Stimulated activated naive CD8-positive, alpha-beta T cell treated with anti-CD3 and anti-CD28 coated beads, Interleukin-15, Interleukin-2, amounts not matched to agents 100 U/mL and 50 U/mL, for 24 hours (primary cell): ENCODE data around the gene CEP290.
"Not testable (repeated sequence)": the region's sequence is repeated elsewhere in the genome, so short reads cannot be mapped to it uniquely, and the experiment has no call there.

Source experiments
- ATAC-seq: fragments of 150-1000 bp; cut with Tn5 transposase; one replicate; pipeline ENCODE4 v1.10.0; 2021
- DNase-seq: peaks from one replicate; pipeline ENCODE4 v3.0.0; 2021

Gene CEP290

DNA sequence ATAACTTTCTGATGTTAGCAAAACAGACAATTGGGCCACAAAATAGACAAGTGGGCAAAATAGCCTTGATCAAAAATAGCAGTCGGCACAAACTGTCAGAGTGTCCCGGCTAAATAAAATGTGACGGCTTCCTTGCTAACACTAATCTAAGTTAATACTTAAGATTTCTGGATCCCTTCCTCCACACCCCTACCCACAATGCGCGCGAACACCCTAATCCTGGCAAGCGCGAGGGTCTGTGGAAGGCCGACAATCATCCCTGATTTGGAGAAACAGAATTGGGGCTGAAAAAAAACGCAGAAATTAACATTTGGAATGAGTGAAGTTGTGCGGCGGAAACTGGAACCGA, 489 bp downstream of the CEP290 start:
- no peak for ATAC-seq
- DNase-seq: no peak

DNA sequence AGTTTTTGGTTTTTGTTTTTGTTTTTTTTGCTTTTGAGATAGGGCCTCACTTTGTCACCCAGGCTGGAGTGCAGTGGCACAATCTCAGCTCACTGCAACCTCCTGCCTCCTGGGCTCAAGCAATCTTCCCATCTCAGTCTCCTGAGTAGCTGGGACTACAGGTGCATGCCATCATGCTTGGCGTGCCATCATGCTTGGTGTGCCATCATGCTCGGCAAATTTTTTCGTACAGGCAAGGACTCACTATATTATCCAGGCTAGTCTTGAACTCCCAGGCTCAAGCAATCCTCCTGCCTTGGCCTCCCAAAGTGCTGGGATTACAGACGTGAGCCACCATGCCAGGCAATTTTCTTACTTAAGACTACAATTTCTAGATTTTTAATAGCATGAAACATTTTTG, 2.2 kb downstream of the CEP290 start:
- ATAC-seq, DNase-seq: not testable (repeated sequence)

DNA sequence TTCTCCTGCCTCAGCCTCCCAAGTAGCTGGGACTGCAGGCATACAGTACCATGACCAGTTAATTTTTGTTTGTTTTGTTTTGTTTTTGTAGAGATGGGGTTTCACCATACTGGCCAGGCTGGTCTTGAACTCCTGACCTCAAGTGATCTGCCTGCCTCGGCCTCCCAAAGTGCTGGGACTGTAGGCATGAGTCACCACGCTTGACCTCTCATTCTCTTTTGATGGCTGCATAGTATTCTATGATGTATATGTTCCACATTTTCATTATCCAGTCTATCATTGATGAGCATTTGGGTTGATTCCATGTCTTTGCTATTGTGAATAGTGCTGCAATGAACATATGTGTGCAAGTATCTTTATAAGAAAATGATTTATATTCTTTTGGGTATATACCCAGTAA, 8.7 kb downstream of the CEP290 start:
- DNase-seq, ATAC-seq: not testable (repeated sequence)

DNA sequence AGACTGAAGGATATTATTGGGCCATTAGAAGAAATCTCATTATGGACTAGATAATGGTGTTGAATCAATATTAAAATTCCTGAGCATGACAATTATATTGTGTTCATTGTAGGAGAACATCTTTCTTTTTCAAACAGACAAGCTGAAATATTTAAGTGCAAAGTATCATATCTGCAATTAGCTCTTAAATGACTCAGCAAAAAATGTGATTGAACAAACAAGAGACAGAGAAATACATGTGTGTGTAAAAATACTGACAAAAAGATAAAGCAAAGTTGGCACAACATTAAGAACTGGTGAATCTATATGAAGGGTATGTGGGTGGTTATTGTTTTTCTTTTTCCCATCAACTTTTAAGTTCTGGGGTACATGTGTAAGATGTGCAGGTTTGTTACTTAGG, 9.5 kb downstream of the CEP290 start:
- ATAC-seq (no peak), DNase-seq (no peak)

DNA sequence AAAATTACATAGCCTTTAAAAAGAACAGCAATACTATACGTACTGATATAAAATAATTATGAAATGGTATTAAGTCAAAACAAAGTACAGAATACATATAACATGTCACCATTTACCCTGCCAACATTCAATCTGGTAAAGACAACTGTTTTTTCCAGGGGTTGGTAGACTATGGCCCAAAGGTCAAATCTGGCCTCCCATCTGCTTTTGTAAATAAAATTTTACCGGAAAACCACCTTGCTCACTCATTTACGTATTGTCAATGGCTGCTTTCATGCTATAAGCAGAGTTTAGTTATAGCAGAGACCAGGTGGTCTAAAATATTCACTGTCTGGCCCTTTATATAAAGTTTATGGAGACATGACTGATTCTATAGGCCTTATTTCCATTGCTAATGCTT, 14.0 kb downstream of the CEP290 start:
- ATAC-seq (no peak), DNase-seq (no peak)

DNA sequence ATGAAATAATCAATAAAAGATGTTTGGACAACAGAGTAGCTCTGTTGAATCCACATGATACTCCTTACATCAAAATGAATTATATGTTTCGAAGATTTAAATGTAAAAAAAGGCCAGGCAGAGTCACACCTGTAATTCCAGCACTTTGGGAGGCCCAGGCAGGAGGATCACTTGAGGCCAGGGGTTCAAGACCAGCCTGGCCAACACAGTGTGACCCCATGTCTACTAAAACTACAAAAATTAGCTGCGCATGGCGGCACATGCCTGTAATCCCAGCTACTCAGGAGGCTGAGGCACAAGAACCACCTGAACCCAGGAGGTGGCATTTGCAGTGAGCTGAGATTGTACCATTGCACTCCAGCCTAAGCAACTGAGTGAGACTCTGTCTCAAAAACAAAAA, 14.8 kb downstream of the CEP290 start:
- DNase-seq (no peak), ATAC-seq (no peak)

DNA sequence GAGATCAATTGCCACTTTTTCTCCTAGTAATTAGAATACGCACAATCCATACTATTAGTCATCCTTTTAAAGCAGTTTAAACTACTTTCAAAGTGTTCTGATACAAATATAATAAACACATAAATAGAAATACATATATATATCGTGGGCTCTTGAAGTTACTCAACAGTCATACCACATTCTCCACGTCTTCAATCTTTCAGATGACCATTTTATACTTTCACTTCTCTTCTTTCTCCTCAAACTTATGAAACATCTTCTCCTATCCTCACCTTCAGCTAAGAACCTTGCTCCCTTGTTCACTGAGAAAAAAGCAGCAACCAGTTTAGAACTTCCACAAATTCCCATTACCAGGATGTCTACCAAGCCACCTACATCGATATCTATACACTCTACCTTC, 19.2 kb downstream of the CEP290 start:
- DNase-seq (no peak), ATAC-seq (no peak)

DNA sequence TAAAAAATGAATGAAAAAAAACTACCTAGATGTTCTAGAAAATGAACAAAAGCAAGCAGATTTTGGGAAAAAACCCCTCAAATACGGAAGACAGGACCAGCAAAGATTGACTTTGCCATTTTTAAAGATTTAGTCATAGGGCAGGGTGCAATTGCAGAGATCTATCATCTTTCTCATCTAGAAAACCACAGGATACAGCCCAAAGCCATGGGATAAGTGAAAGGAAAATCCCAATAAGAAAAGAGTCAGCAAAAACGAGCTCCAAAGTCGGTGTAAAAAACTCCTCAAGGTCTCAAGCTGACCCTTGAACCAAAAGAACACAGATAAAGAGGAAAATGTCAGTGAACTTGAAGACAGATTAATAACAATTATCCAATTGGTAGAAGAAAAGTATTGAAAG, 28.0 kb downstream of the CEP290 start:
- ATAC-seq (no peak), DNase-seq (no peak)

DNA sequence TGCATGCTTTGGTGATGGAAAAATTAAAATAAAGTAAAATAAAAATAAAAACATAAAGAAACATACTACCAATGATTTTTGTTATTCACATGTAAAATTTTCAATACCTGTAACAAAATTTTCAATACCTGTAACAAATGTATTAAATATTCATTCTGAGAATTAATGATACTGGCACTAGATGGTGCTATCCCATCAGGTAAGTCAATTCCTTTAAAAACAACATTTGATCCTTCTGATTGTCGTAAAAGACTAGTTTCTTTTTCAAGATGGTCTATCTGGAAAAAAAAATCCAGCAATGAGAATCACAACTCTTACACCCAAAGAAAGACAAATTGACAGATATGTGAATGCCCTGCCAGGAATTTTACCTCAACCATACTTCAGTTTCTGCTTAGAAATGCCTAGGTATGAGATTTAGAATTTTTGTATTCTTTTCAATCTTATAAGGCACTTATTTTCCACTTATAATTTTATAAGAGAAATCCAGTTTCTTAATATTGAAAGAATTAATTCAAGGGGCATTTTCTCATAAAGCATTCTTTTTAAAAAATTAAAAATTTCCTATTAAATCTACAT, 30.7 kb downstream of the CEP290 start:
- no peak for DNase-seq
- ATAC-seq: no peak

DNA sequence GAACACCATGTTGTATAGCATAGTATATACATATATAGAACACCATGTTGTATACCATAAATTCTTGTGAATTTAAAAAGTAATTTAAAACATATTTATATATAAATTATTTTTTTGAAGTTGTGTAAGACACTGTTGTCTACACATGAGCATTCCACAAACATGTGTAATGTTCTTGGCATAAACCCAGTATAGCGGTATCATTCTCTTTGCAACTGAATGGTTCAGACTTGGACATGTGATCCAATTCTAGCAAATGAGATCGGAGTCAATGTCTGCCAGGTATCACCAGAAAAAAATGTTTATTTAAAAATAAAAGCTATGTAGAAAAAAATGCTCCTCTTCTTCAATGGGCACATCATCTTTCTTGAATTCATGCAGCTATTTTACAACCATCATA, 33.9 kb downstream of the CEP290 start:
- DNase-seq (no peak), ATAC-seq (no peak)

DNA sequence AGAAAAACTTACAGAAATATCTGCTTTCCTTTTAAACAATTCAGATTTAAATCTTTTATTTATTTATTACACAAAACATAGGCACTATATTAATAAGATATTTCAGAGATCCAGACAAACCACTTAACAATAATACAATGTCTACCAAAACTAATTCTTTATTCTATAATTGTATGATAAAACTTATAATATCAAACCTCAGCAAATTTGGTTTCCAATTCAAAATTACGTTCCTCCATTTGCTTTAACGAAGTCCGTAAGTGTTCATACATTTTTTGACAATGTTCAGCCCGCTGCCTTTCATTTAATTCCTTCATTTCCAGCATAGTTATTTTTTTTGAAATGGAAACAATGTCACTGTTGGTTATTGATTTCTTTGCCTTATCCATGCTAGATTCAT, 48.3 kb downstream of the CEP290 start:
- no peak for DNase-seq
- ATAC-seq: no peak

DNA sequence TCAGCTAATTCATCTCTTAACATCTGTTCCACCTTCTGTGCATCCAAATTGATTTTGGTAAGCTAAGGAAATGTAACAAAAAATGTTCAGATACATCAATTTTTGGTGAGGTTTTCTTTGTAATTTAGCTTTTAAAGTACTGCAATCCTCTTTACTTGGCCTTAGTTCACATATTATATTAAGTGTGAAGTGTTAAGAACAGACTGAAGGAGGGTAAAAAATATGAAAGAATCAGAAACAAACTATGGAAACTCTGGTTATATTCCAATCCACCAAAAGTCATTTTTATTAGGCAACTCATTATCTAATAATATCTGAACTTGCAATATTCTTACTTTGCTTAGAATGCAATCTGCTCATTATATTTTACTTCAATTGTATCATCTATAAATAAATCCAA, 49.1 kb downstream of the CEP290 start:
- DNase-seq (no peak), ATAC-seq (no peak)

DNA sequence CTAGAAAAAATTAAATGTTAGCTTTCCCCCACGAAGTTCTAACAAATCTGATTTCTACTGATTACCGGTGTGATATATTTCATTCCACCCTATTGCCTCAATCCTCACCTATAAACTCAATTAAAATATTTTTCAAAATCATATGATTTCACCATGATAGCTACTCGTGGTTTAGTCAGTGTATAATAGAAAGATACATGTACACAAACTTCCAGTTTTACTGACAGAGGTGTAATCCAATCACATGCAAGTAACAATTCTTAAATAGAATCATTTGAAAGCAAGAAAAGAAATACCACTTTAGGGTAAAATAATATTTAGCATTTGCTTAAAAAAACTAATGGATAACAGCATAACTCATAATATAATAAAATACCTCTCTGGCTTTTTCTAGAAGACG, 57.7 kb downstream of the CEP290 start:
- ATAC-seq: no peak
- no peak for DNase-seq

DNA sequence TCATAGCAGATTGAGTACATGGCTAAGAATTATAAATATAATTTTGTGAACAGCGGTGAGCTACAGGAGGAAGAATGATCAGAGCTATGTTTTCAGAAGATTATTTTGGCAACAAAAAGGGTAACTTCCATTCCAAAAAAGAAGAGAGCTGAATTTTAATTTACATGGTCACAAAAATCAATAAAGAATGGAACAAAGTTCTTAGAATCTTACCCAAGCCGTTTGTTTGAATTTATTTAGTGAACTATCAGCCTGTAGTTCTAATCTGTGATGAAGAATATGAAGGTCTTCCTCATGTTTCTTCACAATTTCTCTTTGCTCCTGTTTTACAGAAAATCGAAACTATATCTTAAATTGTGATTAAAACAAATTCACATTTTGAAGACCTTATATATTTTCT, 58.3 kb downstream of the CEP290 start:
- no peak for DNase-seq

DNA sequence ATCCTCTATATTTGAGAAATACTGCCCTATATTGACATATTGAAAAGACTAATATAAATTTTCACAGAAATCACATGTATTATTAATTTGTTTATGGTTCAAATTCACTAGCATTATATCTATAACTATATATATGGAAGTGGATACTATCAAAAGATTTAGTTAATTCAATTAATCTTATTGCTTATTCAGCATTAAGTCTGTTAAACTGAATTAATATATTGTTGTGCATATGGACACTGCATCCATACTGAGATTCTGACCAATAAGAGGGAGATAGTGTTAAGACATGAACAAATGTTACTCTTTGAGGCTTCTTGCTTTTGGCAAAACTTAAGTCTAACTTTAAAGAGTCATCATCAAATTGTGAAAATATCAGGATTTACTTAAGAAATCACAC, 60.6 kb downstream of the CEP290 start:
- ATAC-seq: no peak
- no peak for DNase-seq

More for the DNA sequence above, 58.3 kb downstream of the CEP290 start:
- no peak for ATAC-seq

DNA sequence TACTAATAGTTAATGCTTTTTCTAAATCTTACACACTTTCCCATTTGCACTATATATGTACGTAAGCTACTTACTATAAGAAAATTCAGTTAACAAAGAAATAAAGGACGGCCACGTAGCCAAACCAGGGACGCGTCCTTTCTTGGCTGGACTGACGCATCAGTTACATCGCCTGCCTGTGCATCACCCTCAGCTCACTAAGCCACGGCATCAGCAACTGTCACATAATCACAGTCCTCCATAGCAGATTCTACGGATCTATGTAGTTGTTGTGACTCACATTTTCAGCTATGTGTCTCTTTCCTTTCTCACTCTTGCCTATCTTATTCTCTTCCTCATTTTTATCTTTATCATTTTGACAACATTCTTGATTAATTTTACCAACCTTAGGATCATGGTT, 74.6 kb downstream of the CEP290 start:
- ATAC-seq (no peak), DNase-seq (no peak)

DNA sequence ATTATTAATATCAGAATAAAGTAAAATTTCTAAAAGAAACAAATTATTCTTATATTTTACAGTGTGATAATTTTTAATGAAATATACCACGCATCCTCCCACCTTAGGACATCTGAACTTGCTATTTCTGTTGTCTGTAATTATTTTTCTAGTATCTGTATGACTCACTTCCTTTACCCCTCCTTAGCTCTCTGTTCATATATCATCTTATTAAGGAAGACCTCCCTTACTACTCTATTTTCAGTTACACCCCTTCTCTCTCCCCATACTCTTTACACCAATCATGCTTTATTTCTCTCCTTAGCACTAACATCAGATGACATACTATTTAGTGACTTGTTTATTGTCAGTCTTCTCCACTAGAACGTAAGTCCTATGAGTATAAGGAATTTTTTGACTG, 78.5 kb downstream of the CEP290 start:
- DNase-seq: no peak
- peak; percentile 23 for ATAC-seq

DNA sequence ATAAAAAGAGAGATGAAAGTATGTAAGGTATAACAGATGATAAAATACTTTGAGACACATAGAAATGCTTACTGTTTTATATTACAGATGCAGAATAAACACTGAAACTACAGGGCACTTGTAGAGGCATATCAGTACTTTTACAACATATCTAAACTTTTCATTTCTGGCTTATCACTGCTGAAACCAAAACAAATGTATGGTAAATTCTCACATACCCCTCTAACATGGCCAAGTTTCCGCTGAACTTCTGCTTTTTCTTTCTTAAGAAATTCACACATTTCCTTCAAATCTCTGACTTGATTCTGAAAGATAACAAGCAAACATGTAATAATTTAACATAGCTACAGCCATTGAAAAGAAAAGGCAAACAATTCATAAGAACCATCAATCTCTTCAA, 79.4 kb downstream of the CEP290 start:
- ATAC-seq (no peak), DNase-seq (no peak)

DNA sequence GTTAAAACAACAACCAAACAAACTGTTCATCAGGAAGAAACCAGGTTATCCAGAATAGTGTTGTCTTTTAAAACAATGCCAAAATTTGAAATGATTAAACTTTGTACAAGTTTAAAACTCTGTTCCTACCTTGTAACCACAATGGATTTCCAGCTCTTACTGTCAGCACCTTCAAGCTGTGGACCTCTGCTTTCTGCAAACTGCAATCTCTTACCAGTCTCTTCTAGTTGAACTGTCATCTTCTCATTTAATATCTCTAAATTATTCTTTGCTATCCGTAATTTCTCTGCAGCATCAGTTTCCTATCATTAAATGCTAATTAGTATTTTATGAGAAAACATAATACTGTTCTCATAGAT, 83.2 kb downstream of the CEP290 start:
- no peak for DNase-seq

DNA sequence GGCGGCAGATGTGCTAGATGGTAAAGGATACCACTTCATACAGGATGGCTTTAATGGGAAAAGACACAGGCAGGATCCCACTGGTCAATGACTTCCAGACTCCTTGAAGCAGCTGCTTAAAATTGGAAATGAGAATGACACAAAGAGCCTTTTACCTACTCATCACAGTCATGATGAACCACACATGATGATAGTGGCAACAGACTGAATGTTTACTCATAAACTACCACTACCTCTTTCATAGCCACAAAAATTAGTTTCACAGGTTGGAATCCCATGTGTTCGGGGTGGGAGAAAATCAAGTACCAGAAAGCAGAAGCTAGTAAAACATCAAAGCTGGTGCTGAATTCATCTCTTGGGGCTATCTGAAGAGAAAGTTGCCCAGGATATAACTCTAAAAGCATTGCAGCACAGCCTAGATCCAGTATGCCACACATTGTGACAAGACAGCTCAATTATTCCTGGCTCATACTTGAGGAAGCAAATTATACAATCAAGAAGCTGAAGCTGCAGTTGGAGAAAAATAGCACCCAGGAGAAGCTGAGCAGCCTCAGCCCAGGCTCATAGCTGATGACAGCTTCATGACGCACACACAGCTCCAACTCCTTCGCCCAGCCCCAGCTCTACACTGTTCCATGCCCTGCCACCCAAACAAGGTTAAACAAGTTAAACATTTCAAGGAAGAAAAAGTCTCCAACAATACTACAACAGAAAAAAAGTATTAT, 83.7 kb downstream of the CEP290 start:
- no peak for DNase-seq
- no peak for ATAC-seq

More for the DNA sequence above, 83.2 kb downstream of the CEP290 start:
- ATAC-seq: no peak

DNA sequence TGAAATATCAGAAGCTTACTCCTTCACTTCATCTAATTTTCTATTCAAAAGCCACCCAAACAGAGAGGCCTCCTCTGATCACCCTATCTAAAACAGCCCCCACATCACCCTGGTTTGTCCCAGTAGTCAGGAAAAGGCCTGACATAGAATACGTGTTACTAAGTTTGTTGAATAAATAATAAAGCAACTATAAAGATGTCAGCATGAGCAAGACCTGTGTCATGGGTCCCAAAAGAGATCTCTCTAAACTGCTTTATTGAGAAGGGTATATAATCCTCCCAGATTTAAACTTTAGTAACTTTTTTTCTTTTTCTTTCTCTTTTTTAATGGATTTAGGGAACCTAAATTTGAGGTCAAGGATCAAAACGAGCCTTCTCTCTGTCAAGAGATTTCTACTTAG, 85.3 kb downstream of the CEP290 start:
- DNase-seq: no peak
- ATAC-seq: no peak

DNA sequence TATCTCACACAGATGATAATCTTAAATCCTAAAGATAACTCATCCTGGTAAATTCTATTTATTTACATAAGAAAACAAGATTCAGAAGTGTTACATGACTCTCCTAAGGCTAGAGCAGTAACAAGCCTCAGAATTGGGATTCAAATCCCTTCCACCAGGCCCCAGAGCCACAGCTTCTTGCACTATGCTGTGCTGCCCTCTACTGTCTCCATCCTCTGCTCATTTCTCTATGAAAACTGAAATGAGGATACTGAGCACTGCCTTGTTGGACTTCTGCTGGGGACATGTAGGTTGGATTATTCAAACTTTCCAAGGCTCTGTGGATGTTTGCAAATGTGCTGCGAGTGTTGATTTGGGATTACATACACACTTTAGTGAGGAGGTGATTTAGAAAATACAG, 89.2 kb downstream of the CEP290 start:
- ATAC-seq: no peak

DNA sequence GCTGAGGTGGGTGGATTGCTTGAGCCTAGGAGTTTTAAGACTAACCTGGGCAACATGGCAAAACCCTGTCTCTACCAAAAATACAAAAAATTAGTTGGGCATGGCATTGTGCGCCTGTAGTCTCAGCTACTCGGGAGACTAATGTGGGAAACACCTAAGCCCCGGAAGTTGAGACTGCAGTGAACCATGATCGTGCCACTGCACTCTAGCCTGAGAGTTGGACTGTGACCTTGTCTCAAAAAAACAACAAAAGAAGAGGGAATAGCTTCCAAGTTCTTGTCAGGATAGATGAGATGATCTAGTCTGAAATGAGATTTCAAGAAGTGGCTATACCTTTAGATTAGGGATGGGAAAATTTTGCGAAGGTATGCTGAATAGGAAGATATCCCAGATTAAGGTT, 97.9 kb downstream of the CEP290 start:
- ATAC-seq (no peak), DNase-seq (no peak)

More for the DNA sequence above, 89.2 kb downstream of the CEP290 start:
- DNase-seq: no peak

DNA sequence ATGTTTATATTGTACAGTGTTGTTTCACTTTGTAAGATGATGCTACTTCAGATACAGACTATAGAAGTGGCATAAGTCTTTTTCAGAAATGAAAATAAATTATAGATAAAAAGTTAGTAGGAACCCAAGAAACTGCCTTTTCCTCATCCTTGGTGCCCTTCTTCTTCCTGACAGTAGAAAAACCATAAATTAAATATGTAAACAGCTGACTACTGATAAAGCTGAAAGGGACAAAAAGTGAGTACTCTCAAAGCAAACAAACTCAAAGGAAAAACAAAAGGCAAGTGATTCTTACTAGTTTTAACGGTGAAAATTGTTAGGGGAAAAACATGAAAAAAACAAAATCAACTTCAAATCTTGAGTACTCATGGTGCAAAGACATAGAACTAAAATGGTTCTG, 104.1 kb downstream of the CEP290 start:
- ATAC-seq (no peak), DNase-seq (no peak)
